Calu3 (cell line): ENCODE data around the gene SNRPN. TPM values are rescaled to one million over a fixed set of nuclear protein-coding genes. Genes with fewer than 3 reads are reported as not detected.
"Not testable (repeated sequence)": the region's sequence is repeated elsewhere in the genome, so short reads cannot be mapped to it uniquely, and the experiment has no call there.

Source experiments
- BruUV-seq: library from RNA; stranded (reverse); fragments of 400-500 nt; replicated peaks from 2 replicates; lab custom pipeline; 2021; lab: Mats Ljungman, UMichigan
- CTCF ChIA-PET: fragments of 300-600 bp; sonication (Branson Sonifier 250); formaldehyde crosslinking; loops from one replicate; lab custom pipeline; 2022; ENCODE audit warnings: antibody characterized with exemption; lab: Charles Lee
- DNase-seq: peaks from one replicate; pipeline ENCODE4 v3.0.0; 2022
- H3K27ac Mint-ChIP-seq: one replicate; pipeline ENCODE4 v1.8.0; 2022; ENCODE audit warnings: mixed read lengths; ENCODE audit not compliant: unreplicated experiment
- H3K27me3 Mint-ChIP-seq: one replicate; pipeline ENCODE4 v1.8.0; 2022; ENCODE audit warnings: mixed read lengths; ENCODE audit not compliant: unreplicated experiment
- H3K36me3 Mint-ChIP-seq: one replicate; pipeline ENCODE4 v1.8.0; 2022; ENCODE audit warnings: mild to moderate bottlenecking, moderate library complexity, mixed read lengths; ENCODE audit not compliant: insufficient read depth, unreplicated experiment
- H3K4me1 Mint-ChIP-seq: one replicate; pipeline ENCODE4 v1.8.0; 2022; ENCODE audit warnings: mild to moderate bottlenecking, low read depth, mixed read lengths; ENCODE audit not compliant: unreplicated experiment
- H3K4me3 Mint-ChIP-seq: one replicate; pipeline ENCODE4 v1.8.0; 2022; ENCODE audit warnings: mild to moderate bottlenecking, low read depth, moderate library complexity, mixed read lengths; ENCODE audit not compliant: unreplicated experiment
- H3K9me3 Mint-ChIP-seq: one replicate; pipeline ENCODE4 v1.8.0; 2022; ENCODE audit warnings: low read depth, mixed read lengths; ENCODE audit not compliant: unreplicated experiment
- intact Hi-C: fragments of 100-400 bp; cut with micrococcal nuclease; formaldehyde crosslinking; loops from one replicate; pipeline ENCODE4 v1.10.0; 2022; ENCODE audit not compliant: unreplicated experiment
- total RNA-seq: library from RNA; stranded (reverse); gene quantifications from 2 replicates; pipeline ENCODE4 v1.2.3, GENCODE V29; 2022
- TF ChIP-seq, protein P1 (sequence below): fragments of 200-600 bp; IDR thresholded peaks from one replicate; pipeline ENCODE4 v1.8.0; 2022; ENCODE audit warnings: antibody characterized with exemption; ENCODE audit not compliant: unreplicated experiment

Gene SNRPN
- total RNA-seq, 1 experiment from 2014 or later = not detected

DNA sequence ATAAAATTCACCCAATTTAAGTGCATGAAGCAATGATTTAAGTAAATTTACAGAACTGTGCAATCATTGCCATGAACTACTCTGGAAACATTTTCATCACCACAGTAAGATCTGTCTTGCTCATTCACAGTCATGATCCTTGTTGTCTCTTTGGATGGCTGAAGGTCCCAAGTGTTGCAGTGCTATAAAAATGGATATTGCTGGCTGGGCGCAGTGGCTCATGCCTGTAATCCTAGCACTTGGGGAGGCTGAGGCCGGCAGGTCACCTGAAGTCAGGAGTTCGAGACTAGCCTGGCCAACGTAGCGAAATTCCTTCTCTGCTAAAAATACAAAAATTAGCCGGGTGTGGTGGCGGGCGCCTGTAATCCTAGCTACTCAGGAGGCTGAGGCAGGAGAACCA is 17.0 kb downstream of the SNRPN start:
- no peak for DNase-seq
- no peak overlapping the region for H3K27ac Mint-ChIP-seq
- H3K4me3 Mint-ChIP-seq = no peak overlapping the region
- intact Hi-C loops = no loop called here
- no peaks in the 10 kb centered on the region for H3K36me3 Mint-ChIP-seq
- CTCF ChIA-PET = no interaction called here
- no peaks in the 10 kb centered on the region for H3K4me1 Mint-ChIP-seq
- TF ChIP-seq, protein P1, sequence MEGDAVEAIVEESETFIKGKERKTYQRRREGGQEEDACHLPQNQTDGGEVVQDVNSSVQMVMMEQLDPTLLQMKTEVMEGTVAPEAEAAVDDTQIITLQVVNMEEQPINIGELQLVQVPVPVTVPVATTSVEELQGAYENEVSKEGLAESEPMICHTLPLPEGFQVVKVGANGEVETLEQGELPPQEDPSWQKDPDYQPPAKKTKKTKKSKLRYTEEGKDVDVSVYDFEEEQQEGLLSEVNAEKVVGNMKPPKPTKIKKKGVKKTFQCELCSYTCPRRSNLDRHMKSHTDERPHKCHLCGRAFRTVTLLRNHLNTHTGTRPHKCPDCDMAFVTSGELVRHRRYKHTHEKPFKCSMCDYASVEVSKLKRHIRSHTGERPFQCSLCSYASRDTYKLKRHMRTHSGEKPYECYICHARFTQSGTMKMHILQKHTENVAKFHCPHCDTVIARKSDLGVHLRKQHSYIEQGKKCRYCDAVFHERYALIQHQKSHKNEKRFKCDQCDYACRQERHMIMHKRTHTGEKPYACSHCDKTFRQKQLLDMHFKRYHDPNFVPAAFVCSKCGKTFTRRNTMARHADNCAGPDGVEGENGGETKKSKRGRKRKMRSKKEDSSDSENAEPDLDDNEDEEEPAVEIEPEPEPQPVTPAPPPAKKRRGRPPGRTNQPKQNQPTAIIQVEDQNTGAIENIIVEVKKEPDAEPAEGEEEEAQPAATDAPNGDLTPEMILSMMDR = no peak
- H3K9me3 Mint-ChIP-seq = peaks cover 7% of the 10 kb centered on the region
- no TSS peak for BruUV-seq
- H3K27me3 Mint-ChIP-seq = no peaks in the 10 kb centered on the region

GRCh38 chr15:24972707-24973106 is 17.9 kb downstream of the SNRPN start:
- H3K36me3 Mint-ChIP-seq, H3K27me3 Mint-ChIP-seq, BruUV-seq, H3K9me3 Mint-ChIP-seq, H3K4me1 Mint-ChIP-seq, CTCF ChIA-PET, H3K4me3 Mint-ChIP-seq, intact Hi-C loops, DNase-seq, H3K27ac Mint-ChIP-seq: not testable (repeated sequence)

- CTCF ChIA-PET = no interaction called here
- Mint-ChIP-seq H3K36me3 (no peaks in the 10 kb centered on the region), H3K27ac (no peak overlapping the region), H3K4me3 (no peak overlapping the region), H3K9me3 (peaks cover 7% of the 10 kb centered on the region), H3K4me1 (no peaks in the 10 kb centered on the region), H3K27me3 (no peaks in the 10 kb centered on the region)
- no TSS peak for BruUV-seq
- intact Hi-C loops = no loop called here
- TF ChIP-seq, protein P1 = no peak
- no peak for DNase-seq
Observed at GRCh38 chr15:24976932-24977331, 22.1 kb downstream of the SNRPN start.

GRCh38 chr15:24977686-24978085 is 22.9 kb downstream of the SNRPN start:
- DNase-seq = no peak
- BruUV-seq = no TSS peak
- TF ChIP-seq, protein P1 = no peak

DNA sequence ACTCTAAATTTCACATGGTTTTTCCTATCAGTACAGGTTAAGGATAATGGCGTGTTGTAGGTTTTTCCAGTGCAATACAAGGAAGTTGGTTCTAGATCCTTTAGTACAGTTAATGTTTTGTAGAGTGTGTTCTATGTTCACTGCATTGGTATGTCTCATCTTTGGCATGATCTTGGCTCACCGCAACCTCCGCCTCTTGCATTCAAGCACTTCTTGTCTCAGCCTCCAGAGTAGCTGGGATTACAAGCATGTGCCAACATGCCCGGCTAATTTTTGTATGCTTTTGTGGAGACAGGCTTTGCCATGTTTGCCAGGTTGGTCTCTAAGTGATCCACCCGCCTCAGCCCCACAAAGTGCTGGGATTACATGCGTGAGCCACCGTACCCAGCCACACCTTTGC is 30.4 kb downstream of the SNRPN start:
- Mint-ChIP-seq H3K27me3 (no peaks in the 10 kb centered on the region), H3K36me3 (no peaks in the 10 kb centered on the region), H3K9me3 (peaks cover 5% of the 10 kb centered on the region), H3K27ac (no peak overlapping the region), H3K4me1 (no peaks in the 10 kb centered on the region), H3K4me3 (no peak overlapping the region)
- BruUV-seq = no TSS peak
- TF ChIP-seq, protein P1 = no peak
- DNase-seq = no peak
- intact Hi-C loops = no loop called here
- CTCF ChIA-PET = no interaction called here

More at GRCh38 chr15:24977686-24978085, 22.9 kb downstream of the SNRPN start:
- peaks cover 7% of the 10 kb centered on the region for H3K9me3 Mint-ChIP-seq
- H3K27ac Mint-ChIP-seq = no peak overlapping the region
- intact Hi-C loops = no loop called here
- H3K27me3 Mint-ChIP-seq = no peaks in the 10 kb centered on the region
- H3K4me3 Mint-ChIP-seq = no peak overlapping the region
- CTCF ChIA-PET = no interaction called here
- no peaks in the 10 kb centered on the region for H3K4me1 Mint-ChIP-seq
- H3K36me3 Mint-ChIP-seq = no peaks in the 10 kb centered on the region
